Measurements from ENCODE around the gene ABHD2.

GRCh38 chr15:89142423-89142822 is 54.2 kb downstream of the ABHD2 start:
- TF ChIP-seq GATA2 (IDR thresholded peaks at IDR 0.05; ENCODE audit: low read depth, low read length): no peak
- no peak for TF ChIP-seq GATA3 (IDR thresholded peaks at IDR 0.05; ENCODE audit: low read depth, low read length)
